Putamen (tissue), 1 donor: Measurements from ENCODE around the gene ETS1.

Source experiments
- DNase-seq: peaks from one replicate; pipeline ENCODE4 v3.0.0-alpha.2; 2016; ENCODE audit warnings: low spot score

The ETS1 gene

DNA sequence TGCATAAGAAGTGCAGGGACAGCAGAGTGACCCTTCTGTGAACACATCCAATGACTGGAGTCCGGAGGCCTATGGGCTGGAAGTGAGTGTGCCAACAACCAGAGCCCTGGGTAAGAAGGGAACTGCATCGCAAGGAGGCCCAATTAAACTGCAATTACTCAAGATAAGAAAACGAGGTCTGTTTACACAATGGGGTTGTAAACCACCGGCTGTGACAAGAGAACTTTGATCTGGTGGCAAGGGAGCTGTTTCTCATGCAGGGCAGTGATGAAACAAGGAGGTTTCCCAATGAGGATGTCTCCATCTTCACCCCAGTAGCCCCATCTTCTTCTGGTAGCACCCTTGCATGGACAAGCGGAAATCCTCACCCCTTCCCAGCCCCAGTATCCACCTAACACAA lies 21.5 kb downstream of the ETS1 start:
- no peak for DNase-seq

DNA sequence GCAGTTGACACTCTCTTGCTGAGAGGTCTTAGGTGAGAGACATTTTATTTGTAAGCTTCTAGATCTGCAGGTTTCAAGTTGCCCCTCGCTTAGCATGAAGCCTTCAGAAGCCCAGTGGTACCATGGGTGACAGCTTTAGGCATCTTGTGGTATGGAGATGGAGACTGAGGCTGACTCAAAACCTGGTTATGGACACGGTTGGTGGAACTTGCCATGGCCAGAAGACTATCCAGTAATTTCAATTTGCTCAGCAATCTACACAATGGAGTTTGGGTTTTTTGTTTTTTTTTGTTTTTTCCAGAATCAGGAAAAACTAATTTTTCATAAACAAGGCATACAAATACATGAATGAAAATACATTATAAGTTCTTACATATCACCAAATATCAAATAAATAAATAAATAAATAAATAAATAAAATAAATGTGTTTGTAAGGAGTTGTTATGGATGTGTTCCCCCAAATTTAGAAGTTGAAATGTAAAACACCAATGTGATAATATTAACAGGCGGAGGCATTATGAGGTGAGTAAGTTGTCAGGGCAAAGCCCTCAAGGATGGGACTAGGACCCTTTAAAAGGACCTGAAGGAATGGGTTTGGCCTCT lies 22.6 kb downstream of the ETS1 start:
- DNase-seq: no peak

DNA sequence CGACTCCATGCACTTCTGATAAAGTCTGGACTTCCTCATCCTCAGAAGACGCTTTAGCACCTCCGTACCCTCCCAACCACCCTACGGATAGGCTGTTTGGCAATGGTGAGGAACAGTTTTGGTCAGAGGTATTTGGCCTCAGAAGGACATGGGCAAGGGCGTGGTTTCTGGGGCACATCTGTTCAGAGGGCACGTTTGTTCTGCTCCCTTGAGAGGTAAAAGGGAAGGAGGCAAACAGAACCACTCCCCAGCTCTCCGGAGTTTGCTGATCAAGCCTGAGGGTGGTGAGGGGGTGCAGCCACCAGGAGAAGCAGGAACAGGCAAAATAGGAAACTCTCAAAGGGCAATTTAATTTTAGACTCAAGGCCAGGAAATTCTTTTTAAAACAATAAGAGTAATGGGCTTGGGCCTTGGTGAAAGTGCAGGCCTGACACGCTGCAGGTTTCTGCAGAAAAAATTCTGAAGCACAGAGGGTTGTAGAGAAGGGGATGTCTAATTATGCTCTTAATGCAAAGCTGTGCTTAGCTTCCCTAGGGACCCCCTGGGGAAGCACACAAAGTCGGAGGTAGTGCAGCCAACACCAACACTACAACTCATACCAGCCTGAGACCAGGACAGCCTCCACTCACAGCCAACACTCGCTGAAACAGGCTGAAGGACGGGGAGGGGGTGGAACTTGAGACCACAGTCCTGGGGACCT lies 23.3 kb downstream of the ETS1 start:
- DNase-seq: no peak

DNA sequence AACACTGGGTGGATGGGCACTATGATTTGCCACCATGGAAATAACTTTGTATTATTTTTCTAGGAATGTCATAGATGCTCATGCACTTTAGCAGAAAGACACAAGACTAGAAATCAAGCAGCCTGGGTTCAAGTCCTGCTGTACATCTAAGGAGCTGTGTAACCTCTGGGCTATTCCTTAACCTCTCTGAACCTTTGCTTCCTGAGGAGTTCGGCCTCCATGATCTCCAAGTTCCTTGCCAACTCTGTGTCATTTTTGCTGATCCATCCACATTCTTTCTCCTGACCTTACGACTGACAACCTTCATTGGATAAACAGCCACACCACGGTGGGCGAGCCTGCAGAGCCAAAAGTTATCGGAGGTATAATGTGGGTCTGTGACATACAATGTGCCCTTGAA lies 24.1 kb downstream of the ETS1 start:
- DNase-seq: no peak

DNA sequence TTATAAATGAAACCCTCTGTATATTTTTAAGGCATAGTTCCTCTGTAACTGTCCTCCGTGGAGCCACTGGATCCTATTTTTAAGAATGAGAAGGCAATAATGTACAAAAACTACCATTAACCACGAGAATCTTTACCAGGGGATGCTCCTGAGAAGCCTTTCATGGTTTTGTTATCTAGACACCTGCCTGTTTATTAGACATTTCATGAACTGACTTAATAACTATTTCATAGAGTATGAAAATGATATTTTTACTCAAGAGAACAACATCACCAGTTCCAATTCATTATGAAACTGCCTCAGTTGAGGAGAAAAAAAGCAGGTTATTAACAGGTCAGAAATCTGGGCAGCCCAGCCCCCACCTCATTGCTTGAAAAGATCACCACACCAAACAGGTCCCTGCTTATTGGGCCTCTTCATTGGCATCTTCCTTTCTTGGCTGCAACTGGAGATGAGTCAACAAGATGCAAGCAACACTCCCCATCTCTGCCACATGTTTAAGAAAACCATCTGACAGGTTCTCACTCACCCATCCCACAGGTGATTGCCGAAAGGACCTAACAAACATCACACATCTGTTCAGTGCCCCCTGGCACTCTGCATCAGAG lies 27.8 kb downstream of the ETS1 start:
- no peak for DNase-seq

DNA sequence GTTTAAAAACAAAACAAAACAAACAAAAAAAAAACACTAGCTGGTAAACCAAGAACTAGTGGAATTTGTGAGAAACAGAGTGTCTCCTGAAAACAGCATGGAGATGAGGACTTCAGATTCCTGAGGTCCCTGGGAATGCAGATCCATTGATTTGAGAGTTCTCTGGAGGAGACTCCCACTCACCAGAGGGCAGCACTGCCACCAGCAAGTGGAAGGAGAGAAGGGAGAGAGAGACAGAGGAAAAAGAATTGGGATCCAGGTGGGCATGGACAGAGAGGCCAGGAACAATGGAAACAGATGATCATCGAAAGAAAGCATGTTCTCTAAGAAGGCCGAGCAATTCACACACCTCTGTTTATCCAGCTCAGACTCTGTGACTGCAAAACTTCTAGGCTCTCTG lies 31.8 kb downstream of the ETS1 start:
- DNase-seq: no peak

DNA sequence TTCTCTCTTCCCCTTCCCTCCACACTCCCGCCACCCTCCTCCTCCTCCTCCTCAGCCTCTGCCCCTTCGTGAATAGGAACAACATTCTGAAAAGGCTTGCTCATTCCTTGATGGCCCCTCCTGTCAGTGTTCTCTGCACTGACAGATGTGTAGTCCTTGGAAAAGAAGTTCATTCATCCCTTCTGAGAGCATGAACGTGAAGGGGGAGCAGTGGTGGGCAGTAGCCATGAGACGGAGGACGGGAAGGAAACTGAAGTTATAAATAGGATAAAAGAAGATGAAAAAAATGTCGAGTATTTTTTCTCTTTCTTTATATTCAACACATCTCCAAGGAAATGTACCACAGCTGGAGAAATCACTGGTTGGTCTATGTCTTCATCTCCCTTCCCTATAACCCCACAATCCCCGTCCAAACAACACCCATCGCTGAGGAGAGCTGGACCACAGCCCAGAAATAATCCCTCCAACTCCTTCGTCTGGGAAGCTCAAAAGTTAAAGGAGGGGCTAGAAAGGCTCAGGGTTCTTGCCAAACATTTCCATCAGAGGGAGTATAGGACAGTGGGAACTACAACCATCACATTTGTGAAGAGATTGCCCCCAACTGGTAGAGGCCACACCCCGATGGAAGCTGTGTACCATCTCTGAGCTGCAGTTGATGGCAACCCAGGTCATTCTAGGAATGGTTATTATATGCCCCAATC lies 33.5 kb downstream of the ETS1 start:
- peak; percentile 63 for DNase-seq

DNA sequence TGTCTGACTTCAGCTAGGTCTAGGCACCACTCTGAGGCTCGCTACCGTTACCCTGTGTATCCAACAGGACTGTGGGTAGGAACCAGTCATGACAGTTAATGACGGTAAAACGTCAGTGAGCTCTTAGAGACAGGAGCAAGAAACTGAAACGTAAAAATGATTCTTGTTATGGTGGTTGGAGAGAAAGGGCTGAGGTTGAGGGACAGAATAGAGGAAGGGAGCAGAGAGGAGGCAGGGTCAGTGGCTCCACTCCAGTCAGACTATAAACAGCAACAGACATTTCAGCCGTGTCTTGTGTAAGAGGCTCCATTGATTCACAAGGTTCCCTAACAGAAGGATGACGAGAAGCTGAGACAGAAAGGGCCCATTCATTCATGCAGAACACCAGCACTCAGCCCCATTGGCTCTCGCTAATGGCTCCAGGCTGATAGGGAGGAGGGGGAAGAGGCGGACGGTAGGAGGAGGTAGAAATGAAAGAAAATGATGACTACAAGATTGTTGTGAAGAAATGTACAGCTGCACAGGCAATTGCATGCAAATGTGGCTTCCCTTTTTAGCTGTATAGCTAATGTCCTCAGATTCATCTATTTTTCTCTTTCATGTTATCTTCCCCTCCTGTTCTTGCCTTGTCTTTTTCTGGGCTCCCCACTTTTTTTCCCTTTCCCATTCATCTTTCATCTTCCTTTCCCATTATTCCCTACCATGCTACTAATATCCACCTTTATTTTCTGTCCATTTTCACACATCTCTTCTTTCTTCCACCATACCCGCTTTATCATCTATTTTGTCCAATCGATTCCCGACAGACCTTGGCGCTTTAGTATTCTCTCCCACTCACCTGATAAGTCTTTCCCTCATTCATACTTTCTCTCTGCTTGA lies 34.3 kb downstream of the ETS1 start:
- DNase-seq: peak; percentile 91

DNA sequence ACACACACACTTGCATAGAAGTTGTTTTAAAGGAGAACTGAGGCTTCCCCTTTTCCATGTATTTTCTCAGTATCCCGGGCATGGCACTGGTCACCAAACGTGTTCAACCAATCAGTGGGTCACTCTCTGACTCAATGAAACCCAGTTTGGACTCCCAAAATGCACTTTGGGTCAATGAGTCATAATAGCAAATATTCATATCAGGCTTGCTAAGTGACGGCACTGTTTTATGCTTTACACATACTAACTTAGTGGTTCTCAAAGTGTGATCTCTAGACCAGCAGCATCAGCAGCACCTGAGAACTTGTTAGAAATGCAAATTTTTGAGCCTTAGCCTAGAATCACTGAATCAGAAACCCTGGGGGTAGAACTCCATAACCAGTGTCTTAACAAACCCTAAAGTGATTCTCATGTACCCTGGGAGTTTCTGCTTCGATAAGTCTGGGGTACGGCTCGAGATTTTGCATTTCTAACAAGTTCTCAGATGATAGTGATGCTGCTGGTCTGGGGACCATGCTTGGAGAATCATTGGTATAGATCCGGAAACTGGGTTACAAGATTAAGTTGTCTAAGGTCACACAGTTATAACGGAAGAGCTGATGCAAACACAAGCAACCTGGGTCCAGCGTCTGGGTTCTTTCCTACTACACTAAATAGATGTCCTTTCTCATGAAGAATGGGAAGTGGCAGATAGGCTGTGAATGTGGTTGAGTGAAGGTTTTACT lies 35.6 kb downstream of the ETS1 start:
- no peak for DNase-seq

DNA sequence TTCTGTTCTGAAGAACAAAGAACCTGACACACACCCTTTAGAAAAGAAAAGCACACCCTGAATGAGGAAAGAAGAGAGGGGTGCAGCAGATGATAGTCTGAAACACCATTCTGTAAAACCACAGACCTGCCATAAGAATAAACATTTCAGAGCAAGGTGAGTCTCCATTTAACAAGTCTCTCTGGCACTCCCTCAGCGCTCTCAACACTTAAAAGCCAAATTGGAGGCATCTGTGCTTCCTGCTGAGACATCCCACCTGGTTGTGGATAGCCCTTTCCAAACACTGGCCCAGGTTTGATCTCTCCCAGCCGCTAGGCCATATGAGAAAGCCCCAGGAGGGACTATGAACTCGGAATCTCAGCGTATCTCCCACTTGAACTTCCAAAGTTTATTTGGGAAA lies 36.3 kb downstream of the ETS1 start:
- DNase-seq: no peak

DNA sequence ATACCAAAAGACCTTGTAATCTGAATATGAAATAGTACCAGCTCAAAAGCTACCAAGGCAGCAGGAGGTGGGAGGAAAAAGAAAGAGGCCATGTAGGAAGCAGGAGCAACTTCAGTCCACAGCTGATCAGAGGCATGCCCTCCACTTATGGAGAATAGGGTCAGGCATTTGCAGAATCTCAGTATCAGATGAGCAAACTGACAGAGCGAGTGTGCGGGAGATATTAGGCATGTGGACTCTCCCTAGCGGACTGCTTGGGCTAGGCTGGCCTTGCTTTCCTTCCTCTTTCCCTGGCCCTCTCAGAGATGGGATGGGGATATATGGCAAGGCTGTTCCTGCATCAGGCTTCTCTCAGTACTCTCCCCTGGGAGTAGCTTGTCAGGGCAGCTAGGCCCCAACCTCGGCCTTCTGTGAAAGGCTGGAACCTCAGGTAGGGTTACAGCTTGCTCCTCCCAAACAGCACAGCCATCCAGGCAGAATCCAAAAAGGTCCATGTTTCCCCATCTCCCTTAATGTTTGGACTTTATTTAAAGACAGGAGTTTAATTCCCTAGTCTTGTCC lies 37.0 kb downstream of the ETS1 start:
- DNase-seq: no peak

DNA sequence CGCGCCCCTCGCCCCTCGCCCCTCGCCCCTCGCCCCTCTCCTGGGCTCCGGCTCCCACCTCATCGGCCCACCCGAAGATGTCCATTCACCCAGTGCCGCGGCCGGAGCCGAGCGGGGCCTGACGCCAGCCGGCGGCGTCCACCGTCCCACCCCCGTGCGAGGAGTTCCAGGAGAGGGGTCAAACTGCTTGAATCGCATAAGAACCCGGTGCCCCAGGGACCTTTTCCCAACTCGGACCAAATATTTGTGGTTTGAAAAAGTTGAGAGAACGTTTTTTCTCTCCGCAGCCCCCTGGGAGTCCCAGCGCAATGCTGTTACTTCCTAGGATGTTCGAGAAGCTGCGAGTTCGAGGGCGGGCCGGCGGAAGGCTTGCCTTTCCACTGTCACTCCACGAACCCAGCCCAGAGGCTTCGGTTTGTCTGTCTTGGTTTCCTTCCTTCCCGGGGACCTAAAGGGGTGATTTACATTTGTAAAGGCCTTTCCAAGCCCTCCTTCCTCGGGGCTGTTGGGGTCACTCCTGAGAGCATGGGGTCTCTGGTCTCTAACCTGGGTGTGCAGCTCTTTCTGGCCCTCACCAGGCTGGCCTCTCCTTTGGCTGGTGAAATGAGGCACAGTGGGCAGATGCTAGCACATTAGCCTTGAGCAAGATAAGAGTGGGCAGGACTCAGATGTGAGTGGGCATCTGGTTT lies 38.0 kb downstream of the ETS1 start:
- no peak for DNase-seq

DNA sequence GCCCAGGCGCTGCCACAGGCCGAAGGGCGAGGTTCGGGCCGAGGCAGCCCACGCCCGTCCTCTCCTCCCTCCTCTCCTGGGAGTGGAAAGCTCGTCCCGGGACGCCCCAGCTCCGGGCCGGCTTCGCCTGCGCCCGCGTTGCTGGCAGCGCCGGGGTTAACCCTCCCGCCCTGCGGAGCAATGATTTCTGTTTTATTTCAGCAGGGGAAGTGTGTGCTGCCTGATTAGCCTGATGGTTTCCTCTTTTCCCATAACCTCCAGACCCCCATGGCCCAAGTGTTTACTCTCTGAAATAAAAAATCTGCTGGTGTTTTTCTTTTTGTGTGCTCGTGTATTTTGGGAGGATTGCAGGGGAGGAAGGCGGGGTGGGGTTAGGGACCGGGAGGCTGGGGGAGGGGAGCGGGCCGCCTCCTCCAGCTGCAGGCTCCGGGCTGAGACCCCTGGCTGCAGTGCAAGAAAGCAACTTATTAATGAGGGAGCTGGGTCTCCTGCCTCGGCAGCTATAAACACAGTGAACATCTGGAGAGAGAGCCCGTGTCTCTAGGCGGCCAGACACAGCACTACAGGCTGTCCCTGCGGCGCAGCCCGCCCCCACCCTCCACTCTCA lies 38.6 kb downstream of the ETS1 start:
- no peak for DNase-seq

DNA sequence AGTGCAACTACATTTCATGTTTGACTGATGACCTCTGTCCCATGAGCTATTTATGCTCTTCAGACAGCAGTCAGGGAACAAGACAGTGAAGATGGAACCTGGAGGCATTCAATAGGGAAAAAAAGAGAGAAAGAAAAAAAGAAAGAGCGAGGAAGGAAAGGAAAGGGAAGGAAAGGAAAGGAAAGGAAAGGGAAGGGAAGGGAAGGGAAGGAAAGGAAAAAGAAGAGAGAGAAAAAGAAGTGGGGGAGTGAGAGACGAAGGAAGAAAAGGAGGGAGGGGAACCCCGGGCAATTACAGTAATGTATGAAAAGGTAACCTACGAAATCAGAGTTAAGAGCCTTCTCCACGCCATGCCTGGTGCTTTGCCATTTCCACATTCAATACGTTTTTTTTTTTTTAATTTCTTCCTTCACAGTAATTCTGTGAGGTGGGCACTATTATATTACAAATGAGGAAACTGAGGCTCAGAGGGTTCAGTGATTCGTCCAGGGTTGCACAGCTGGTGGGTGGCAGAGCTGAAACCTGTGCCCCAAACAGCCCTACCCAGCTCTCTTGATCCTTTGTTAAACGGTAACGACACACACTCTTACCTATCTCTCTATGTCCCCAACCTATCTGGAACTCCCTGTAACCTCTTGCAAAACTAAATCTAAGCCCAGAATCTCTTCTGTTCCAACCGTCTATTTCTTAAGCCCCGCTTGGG lies 39.3 kb downstream of the ETS1 start:
- DNase-seq: no peak

DNA sequence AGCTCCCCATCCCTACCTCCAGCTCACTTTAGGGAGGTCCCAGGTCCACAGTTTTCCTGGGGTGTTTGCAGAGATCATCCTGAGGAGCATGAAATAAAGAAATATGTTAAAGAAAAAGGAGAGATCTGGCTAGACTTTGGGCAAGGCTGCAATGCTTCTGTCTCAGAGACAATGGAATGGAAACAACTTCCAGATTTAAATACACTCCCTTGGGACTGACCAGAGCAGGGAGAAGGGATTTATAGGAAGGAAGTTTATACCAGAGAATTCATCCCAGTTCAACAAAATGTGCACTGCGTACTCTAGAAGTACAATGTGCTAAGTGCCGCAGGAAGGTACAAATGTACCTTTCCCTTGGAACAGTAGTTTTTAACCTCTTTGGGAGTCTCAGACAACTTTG lies 40.4 kb downstream of the ETS1 start:
- DNase-seq: no peak

DNA sequence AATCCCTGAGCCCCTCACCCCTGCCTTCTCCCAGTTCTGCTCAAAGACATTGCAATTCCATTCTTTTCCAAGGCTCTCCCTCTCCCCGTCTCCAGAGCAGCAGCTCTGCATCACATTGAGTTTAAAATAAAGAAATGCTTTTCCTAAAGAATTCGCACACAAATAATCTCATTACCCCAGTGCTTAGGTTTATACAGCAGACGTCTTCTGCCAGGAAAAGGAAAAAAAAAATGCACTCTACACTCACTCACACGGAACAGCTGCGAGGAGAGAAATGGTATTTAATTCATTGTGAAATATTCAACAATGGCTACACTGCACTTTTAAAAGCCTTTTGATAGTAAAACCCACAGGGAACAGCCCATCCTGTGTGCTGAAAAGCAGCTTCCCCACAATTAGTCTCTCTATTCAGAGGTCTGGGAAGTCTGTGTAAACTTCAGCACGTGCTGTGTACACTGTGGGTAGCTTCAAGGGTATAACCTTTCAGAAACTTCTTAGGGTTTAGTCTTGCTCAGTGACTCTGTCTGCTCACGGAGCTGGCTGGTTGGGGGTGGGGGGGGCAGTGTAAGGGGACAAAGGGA lies 42.8 kb downstream of the ETS1 start:
- DNase-seq: no peak

DNA sequence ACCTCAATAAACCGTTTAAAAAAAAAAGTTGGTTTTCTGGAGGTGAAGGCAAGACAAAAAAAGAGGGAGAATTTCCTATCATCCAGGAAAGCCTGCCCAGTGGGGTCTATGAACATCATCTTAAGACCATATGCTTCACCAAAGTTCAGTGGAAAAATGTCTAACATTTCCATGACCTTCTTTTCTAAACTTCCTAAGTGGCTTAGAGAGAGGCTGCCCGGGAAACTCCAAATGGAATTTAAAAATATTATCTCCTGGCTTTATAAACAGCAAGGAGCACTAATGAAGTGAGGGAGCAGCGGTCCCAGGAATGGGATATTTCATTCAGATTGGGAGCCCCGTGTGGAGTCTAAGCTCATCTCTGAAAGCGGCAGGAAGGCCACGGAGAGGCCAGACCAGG lies 46.9 kb downstream of the ETS1 start:
- no peak for DNase-seq

DNA sequence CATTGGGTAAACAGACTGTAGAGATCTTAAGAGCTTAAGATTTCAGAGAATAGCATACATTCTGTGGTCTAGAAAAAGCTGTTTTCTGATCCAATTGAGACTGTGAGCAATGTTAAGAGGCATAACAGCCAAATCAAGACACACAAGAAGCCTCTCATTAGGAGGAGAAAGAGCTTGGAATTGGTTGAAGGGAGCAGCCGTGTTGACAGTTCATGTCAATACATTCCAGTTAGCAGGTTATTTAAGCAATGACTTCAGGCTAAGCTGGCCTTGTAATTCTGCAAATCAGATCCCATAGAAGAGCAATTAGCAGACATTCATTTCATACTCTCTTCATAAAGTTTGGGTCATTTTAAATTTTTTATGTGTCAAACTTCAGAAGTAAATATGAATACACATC lies 50.9 kb downstream of the ETS1 start:
- no peak for DNase-seq
